ENCODE measurements around the gene ZNF385A.

Gene ZNF385A

GRCh38 chr12:54368025-54368708 lies 16.4 kb downstream of the ZNF385A start:
- H3K36me3 ChIP-seq (ENCODE audit: insufficient read depth, low read length), result no peaks in the 10 kb centered on the region
- H3K4me1 ChIP-seq (ENCODE audit: insufficient read depth, low read length), result peaks cover 7% of the 10 kb centered on the region; the same call in 1 of the 2 replicates
- no peaks in the 10 kb centered on the region for H3K9me3 ChIP-seq (ENCODE audit: control insufficient read depth, insufficient read depth, low read length)
- no peak overlapping the region; the same call in 1 of the 2 replicates for H3K9ac ChIP-seq (ENCODE audit: low read depth, low read length)

- no peak within 1 kb of the TSS for H3K9ac ChIP-seq (ENCODE audit: low read depth, low read length)
- H3K36me3 ChIP-seq (ENCODE audit: insufficient read depth, low read length), result no peaks in the 10 kb centered on the region
- peaks cover 12% of the 10 kb centered on the region; the same call in 1 of the 2 replicates for H3K4me1 ChIP-seq (ENCODE audit: insufficient read depth, low read length)
- H3K9me3 ChIP-seq (ENCODE audit: control insufficient read depth, insufficient read depth, low read length), result no peaks in the 10 kb centered on the region
These were observed 20.1 kb downstream of the ZNF385A start, which contains the start of gene GPR84 for GRCh38 chr12:54364413-54364812. Gene GPR84 (minus strand): TSS chr12:54364486. CDS start chr12:54363851, 635 bp downstream.

DNA sequence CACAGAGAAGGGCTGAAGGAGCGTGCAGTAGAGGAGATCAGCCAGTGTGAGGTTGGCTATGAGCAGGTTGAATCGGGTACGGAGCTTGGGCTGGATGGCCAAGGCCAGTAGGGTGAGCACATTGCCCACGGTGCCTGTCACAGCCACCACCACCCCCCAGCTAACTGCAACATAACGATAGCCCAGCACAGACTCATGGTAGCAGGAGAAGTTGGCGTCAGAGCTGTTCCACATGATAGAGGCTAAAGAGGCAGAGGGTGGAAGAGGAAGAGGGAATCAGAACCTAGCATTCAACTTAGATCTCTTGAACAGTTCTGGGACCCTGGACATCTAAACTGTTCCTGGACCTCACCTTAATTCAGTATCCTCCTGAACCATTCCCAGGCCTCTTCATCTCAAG lies 20.9 kb downstream of the ZNF385A start:
- peaks cover 12% of the 10 kb centered on the region; the same call in 1 of the 2 replicates for H3K4me1 ChIP-seq (ENCODE audit: insufficient read depth, low read length)
- H3K36me3 ChIP-seq (ENCODE audit: insufficient read depth, low read length), result no peaks in the 10 kb centered on the region
- no peak overlapping the region for H3K9ac ChIP-seq (ENCODE audit: low read depth, low read length)
- H3K9me3 ChIP-seq (ENCODE audit: control insufficient read depth, insufficient read depth, low read length), result no peaks in the 10 kb centered on the region

GRCh38 chr12:54363047-54363446 lies 21.5 kb downstream of the ZNF385A start:
- peaks cover 7% of the 10 kb centered on the region; the same call in 1 of the 2 replicates for H3K4me1 ChIP-seq (ENCODE audit: insufficient read depth, low read length)
- no peak overlapping the region for H3K9ac ChIP-seq (ENCODE audit: low read depth, low read length)
- H3K9me3 ChIP-seq (ENCODE audit: control insufficient read depth, insufficient read depth, low read length), result no peaks in the 10 kb centered on the region
- no peaks in the 10 kb centered on the region for H3K36me3 ChIP-seq (ENCODE audit: insufficient read depth, low read length)

DNA sequence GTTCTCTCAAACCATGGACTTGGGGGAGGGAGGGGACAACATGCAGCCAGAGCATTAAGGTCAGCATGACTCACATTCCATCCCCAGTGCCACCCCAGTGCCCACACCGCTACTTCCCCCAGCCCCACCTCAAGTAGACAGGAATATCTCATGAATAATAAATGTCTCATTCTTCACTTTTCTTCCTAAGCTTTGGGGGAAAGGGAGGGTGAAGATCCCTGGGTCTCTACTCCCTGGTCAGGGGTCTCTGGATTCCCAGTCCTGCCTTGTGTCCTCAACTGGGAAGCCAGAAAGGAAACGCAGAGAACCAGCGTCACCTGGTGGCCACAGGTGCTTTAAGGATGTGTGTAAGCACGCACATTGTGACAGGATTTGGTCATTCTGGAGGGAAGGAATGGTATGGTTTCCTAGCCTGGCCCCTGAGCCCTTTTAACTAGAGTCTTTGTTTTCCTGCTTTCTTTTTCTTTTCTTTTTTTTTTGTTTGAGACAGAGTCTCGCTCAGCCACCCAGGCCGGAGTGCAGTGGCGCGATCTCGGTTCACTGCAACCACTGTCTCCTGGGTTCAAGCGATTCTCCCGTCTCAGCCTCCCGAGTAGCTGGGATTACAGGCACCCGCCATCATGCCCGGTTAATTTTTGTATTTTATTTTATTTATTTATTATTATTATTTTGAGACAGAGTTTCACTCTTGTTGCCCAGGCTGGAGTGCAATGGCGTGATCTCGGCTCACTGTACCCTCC lies 23.6 kb downstream of the ZNF385A start:
- Histone ChIP-seq H3K4me1 (ENCODE audit: insufficient read depth, low read length) (peaks cover 26% of the 10 kb centered on the region), H3K9me3 (ENCODE audit: control insufficient read depth, insufficient read depth, low read length) (no peaks in the 10 kb centered on the region), H3K36me3 (ENCODE audit: insufficient read depth, low read length) (no peaks in the 10 kb centered on the region), H3K9ac (ENCODE audit: low read depth, low read length) (no peak overlapping the region)

DNA sequence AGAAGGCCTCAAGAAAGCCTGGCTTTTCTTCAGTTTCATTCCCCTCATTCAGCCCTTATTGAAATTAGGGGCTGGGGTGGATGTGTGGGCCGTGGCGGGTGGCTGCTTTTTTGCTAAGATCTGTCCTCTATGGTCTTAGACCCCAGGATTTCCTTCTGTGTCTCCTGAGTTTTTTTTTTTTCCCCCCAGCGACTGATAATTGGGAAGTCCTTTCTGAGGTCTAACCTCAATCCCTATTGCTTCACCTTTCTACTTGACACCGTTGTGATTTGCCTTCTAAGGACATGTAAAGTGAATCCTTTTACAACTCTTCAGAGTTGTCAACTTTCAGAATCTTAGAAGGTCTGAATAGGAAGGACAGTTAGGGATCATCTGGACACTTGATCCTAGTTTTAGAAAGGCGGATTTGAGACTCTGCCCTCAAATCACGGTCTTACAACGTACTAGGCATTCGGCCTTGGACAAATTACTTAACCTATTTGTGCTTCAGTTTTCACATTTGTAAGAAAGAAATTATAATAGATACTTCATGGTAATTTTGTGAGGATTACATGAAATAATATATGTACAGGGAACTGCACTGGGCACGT lies 24.7 kb downstream of the ZNF385A start:
- no peaks in the 10 kb centered on the region for H3K36me3 ChIP-seq (ENCODE audit: insufficient read depth, low read length)
- H3K9me3 ChIP-seq (ENCODE audit: control insufficient read depth, insufficient read depth, low read length), result no peaks in the 10 kb centered on the region
- peaks cover 37% of the 10 kb centered on the region for H3K4me1 ChIP-seq (ENCODE audit: insufficient read depth, low read length)
- peak overlapping the region; percentile 60 for H3K9ac ChIP-seq (ENCODE audit: low read depth, low read length)

DNA sequence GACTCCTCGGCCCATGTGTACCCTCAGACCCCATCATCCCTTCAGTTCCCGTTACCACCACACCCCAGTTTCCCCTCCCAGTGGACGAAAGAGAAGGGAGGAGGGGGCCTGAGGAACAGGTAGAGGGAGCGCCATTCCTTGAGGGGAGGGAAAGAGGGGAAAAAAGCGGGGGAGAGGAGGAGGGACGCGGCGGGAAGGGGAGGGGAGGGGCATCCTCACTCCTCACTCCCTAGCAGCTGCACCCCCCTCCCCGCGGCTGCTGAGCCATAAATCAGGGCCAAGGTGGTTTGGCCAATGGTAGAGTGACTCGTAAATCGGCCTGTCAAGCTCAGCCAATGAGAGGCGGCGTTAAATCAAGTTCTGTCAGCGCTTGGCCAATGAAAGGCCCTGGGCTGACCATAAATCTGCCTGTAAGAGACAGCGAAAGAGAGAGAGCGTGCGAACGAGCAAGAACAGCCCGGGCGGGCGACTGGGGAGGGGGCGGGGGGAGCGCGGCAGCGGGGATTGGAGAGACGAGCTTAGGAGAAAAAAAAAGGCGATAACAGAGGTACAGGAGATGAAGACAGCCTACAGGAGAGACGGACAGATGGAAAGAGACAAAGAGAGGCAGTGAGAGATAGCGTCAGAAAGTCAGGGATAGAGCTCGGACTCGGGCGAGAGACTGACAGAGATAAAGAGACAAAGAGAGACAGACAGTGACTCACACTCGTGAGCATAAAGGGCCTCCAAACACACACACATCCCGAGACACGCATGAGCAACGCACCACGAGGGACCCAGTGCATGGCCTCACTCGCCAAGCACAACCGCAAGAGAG lies 25.4 kb downstream of the ZNF385A start:
- Histone ChIP-seq H3K9ac (ENCODE audit: low read depth, low read length) (peak overlapping the region; percentile 73), H3K36me3 (ENCODE audit: insufficient read depth, low read length) (no peaks in the 10 kb centered on the region), H3K9me3 (ENCODE audit: control insufficient read depth, insufficient read depth, low read length) (no peaks in the 10 kb centered on the region), H3K4me1 (ENCODE audit: insufficient read depth, low read length) (peaks cover 39% of the 10 kb centered on the region)

GRCh38 chr12:54358191-54358944 lies 26.2 kb downstream of the ZNF385A start:
- no peaks in the 10 kb centered on the region for H3K36me3 ChIP-seq (ENCODE audit: insufficient read depth, low read length)
- peaks cover 45% of the 10 kb centered on the region for H3K4me1 ChIP-seq (ENCODE audit: insufficient read depth, low read length)
- no peaks in the 10 kb centered on the region for H3K9me3 ChIP-seq (ENCODE audit: control insufficient read depth, insufficient read depth, low read length)
- H3K9ac ChIP-seq (ENCODE audit: low read depth, low read length), result peak overlapping the region; percentile 73

GRCh38 chr12:54357506-54358190 lies 26.9 kb downstream of the ZNF385A start:
- Histone ChIP-seq H3K4me1 (ENCODE audit: insufficient read depth, low read length) (peaks cover 51% of the 10 kb centered on the region), H3K9me3 (ENCODE audit: control insufficient read depth, insufficient read depth, low read length) (no peaks in the 10 kb centered on the region), H3K36me3 (ENCODE audit: insufficient read depth, low read length) (no peaks in the 10 kb centered on the region), H3K9ac (ENCODE audit: low read depth, low read length) (peak overlapping the region; percentile 73; the same call in 1 of the 2 replicates)

- Histone ChIP-seq H3K9me3 (ENCODE audit: control insufficient read depth, insufficient read depth, low read length) (no peaks in the 10 kb centered on the region), H3K36me3 (ENCODE audit: insufficient read depth, low read length) (no peaks in the 10 kb centered on the region), H3K4me1 (ENCODE audit: insufficient read depth, low read length) (peaks cover 55% of the 10 kb centered on the region), H3K9ac (ENCODE audit: low read depth, low read length) (peak overlapping the region; percentile 5; the same call in 1 of the 2 replicates)
These were observed 27.6 kb downstream of the ZNF385A start for GRCh38 chr12:54356951-54357356.

DNA sequence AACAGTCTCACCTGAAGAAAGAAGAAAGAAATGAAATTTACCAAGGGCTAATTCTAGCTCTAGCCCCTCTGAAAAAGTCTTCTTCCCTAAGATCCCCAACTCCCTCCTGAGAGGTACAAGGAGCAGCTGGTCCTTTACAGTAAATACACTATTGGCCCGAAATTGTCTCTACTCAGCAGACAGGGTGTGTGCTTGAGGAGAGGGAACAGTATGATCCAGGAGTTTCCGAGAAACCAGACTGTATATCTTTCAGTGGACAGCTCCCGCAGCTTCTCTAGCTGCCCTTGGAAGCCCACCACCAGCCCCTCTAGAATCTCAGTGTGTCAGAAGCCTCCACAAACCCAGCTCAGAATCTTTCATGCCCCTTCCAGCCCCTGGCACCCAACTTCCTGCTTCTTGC lies 28.3 kb downstream of the ZNF385A start:
- H3K4me1 ChIP-seq (ENCODE audit: insufficient read depth, low read length), result peaks cover 62% of the 10 kb centered on the region
- no peaks in the 10 kb centered on the region for H3K9me3 ChIP-seq (ENCODE audit: control insufficient read depth, insufficient read depth, low read length)
- H3K36me3 ChIP-seq (ENCODE audit: insufficient read depth, low read length), result no peaks in the 10 kb centered on the region
- H3K9ac ChIP-seq (ENCODE audit: low read depth, low read length), result no peak overlapping the region

GRCh38 chr12:54355104-54355815 lies 29.3 kb downstream of the ZNF385A start:
- Histone ChIP-seq H3K9me3 (ENCODE audit: control insufficient read depth, insufficient read depth, low read length) (no peaks in the 10 kb centered on the region), H3K9ac (ENCODE audit: low read depth, low read length) (no peak overlapping the region), H3K36me3 (ENCODE audit: insufficient read depth, low read length) (no peaks in the 10 kb centered on the region), H3K4me1 (ENCODE audit: insufficient read depth, low read length) (peaks cover 66% of the 10 kb centered on the region)
